Measurements from ENCODE around the gene RAB17.

Gene RAB17

DNA sequence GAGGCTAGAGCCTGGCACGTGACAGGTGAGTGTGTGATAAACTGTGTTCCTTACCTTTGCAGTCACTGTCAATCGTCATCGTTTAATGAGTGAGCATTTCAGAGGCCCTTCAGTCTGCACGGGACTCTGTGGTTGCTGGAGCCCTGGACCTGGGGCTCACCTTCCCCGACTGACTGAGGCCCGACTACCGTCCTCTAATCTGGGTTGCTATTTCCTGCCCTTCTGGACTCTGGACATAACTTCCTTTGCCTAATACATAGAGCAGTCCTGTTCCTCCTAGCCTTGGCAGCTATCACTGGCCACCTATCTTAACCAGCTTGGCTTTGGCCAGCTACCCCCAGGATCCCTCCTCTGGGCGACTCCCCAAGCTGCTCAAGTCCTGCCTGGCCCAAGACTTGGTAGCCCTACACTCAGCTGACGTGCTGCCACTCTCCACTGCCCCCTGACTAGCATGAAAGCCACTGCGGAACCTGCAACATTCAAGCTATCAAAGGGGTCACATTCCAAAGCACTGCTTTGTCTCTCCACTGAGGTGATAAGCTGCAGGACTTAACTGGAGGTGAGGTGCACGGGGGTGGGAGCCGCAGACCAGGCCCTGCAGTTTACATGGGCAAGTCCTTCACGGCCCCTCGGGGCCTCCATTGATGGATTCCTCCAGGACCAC is 11.1 kb upstream of the RAB17 start:
- H3K4me2 ChIP-seq (ENCODE audit: low read length), result no peak overlapping the region
- no peaks in the 10 kb centered on the region for H3K9me3 ChIP-seq (ENCODE audit: control insufficient read depth, low read length)
- no peaks in the 10 kb centered on the region for H3K27me3 ChIP-seq (ENCODE audit: control insufficient read depth, insufficient read depth, low read length)
- H3K4me3 ChIP-seq (ENCODE audit: low read depth, low read length), result no peak overlapping the region
- H3K79me2 ChIP-seq, result no peaks in the 10 kb centered on the region
- H3K4me1 ChIP-seq, result peaks cover 11% of the 10 kb centered on the region
- H3K36me3 ChIP-seq (ENCODE audit: control insufficient read depth, insufficient read depth, low read length), result no peaks in the 10 kb centered on the region
- no peak overlapping the region for H3K9ac ChIP-seq
- H3K27ac ChIP-seq, result no peak overlapping the region
- TF ChIP-seq, protein P1, sequence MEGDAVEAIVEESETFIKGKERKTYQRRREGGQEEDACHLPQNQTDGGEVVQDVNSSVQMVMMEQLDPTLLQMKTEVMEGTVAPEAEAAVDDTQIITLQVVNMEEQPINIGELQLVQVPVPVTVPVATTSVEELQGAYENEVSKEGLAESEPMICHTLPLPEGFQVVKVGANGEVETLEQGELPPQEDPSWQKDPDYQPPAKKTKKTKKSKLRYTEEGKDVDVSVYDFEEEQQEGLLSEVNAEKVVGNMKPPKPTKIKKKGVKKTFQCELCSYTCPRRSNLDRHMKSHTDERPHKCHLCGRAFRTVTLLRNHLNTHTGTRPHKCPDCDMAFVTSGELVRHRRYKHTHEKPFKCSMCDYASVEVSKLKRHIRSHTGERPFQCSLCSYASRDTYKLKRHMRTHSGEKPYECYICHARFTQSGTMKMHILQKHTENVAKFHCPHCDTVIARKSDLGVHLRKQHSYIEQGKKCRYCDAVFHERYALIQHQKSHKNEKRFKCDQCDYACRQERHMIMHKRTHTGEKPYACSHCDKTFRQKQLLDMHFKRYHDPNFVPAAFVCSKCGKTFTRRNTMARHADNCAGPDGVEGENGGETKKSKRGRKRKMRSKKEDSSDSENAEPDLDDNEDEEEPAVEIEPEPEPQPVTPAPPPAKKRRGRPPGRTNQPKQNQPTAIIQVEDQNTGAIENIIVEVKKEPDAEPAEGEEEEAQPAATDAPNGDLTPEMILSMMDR (IDR thresholded peaks at IDR 0.05), result no peak
- H2AFZ ChIP-seq, result no peak overlapping the region

DNA sequence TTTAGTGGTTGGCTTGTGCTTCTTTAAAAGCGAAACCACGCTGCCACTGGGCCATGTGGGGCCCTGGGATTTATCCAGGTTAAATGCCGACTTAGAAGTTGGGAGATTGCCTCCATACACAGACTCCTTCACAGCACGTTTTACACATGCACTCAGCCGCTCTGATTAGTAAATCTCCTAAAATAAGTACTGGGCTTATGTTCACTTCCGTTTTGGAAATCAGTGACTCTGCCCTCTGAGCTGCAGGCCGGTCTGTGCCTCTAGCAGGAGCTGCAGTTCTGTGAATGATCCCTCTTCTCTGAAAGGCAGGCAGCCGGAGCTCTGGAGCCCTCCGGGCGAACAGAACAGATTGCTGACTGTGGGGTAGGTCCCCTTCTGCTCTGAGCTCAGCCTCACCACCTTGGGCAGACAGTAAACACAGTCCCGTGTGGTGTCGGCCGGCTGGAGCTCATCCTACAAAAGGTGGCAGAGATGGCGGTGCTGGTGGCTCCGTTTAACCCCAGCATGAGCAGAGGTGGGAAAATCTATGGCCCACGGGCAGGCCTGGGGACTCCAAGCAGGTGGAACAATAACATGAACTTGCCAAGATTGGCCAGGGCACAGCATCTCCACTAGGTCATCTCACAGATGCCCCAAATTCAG is 9.8 kb upstream of the RAB17 start:
- Histone ChIP-seq H2AFZ (peak overlapping the region; percentile 82), H3K4me2 (ENCODE audit: low read length) (peak overlapping the region; percentile 27), H3K36me3 (ENCODE audit: control insufficient read depth, insufficient read depth, low read length) (no peaks in the 10 kb centered on the region), H3K79me2 (no peaks in the 10 kb centered on the region), H3K9me3 (ENCODE audit: control insufficient read depth, low read length) (no peaks in the 10 kb centered on the region), H3K9ac (peak overlapping the region; percentile 22), H3K27ac (peak overlapping the region; percentile 36), H3K4me1 (peaks cover 13% of the 10 kb centered on the region), H3K4me3 (ENCODE audit: low read depth, low read length) (no peak overlapping the region), H3K27me3 (ENCODE audit: control insufficient read depth, insufficient read depth, low read length) (no peaks in the 10 kb centered on the region)
- TF ChIP-seq, protein P1 (IDR thresholded peaks at IDR 0.05), result peak; percentile 27

DNA sequence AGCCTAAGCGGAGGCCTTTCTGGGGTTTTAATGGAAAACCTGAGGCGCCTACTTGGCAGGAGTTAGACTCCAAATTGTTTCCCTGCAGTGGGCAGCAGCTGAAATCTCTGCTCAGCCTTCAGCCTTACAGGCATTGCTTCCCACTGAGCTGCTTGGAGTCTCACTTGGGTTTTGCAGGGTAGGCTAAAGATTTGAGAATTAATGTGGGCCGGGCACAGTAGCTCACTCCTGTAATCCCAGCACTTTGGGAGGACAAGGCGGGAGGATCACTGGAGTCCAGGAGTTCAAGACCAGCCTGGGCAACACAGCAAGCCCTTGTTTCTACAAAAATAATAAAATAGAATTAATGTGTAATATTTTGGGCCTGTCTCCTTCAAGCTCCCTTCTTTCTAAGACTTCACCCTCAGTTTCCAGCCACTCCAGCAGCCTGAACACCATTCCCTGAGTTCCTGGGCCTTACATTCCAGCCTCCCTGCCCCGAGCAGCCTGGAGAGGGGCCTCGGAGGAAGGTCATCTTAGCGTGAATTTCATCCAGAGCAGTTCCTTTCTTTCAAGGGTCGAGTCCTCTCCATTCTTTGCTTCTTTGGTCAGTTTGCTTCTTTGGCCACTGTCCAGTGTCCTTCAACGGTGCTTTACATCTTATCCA is 9.1 kb upstream of the RAB17 start:
- no peaks in the 10 kb centered on the region for H3K27me3 ChIP-seq (ENCODE audit: control insufficient read depth, insufficient read depth, low read length)
- H3K79me2 ChIP-seq, result no peaks in the 10 kb centered on the region
- H3K4me2 ChIP-seq (ENCODE audit: low read length), result peak overlapping the region; percentile 27
- peaks cover 20% of the 10 kb centered on the region for H3K4me1 ChIP-seq
- no peak overlapping the region for H3K9ac ChIP-seq
- TF ChIP-seq, protein P1 (IDR thresholded peaks at IDR 0.05), result no peak
- H3K9me3 ChIP-seq (ENCODE audit: control insufficient read depth, low read length), result no peaks in the 10 kb centered on the region
- no peak overlapping the region for H3K4me3 ChIP-seq (ENCODE audit: low read depth, low read length)
- no peaks in the 10 kb centered on the region for H3K36me3 ChIP-seq (ENCODE audit: control insufficient read depth, insufficient read depth, low read length)
- peak overlapping the region; percentile 82 for H2AFZ ChIP-seq
- peak overlapping the region; percentile 36 for H3K27ac ChIP-seq

DNA sequence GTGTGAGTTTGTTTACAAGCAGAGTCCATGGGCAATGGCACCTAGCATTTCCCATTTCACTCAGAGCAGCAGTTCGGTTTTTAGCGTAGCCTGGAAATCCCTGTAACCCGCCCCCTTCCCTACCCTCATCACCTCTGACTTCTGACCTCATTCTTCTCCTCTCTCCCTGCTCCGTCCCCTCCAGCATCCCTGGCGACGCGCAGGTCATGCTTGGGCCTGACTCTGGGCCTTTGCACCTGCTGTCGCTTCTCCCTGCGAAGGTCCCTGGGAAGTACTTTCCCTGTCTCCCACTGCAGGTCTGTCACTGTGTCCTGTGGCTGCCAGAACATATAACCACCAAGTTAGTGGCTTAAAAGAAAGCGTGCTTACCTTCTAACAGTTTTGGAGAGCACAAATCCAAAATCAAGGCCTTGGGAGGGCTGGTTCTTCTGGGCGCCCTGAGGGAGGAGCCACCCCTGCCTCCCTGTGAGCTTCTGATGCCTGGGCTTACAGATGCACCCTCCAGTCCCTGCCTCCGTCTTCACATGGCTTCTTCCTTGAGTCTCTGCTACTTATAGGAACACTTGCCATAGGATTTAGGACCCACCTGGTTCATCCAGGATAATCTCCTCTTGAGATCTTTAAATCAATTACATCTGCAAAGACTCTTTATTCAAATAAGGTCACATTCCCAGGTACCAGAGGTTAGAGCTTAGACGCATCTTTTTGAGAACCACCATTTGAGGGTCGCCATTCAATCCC is 8.1 kb upstream of the RAB17 start:
- H3K9ac ChIP-seq, result no peak overlapping the region
- H3K4me2 ChIP-seq (ENCODE audit: low read length), result no peak overlapping the region
- H3K4me3 ChIP-seq (ENCODE audit: low read depth, low read length), result no peak overlapping the region
- H2AFZ ChIP-seq, result no peak overlapping the region
- no peaks in the 10 kb centered on the region for H3K79me2 ChIP-seq
- H3K4me1 ChIP-seq, result peaks cover 28% of the 10 kb centered on the region
- TF ChIP-seq, protein P1 (IDR thresholded peaks at IDR 0.05), result no peak
- H3K9me3 ChIP-seq (ENCODE audit: control insufficient read depth, low read length), result no peaks in the 10 kb centered on the region
- no peaks in the 10 kb centered on the region for H3K36me3 ChIP-seq (ENCODE audit: control insufficient read depth, insufficient read depth, low read length)
- H3K27me3 ChIP-seq (ENCODE audit: control insufficient read depth, insufficient read depth, low read length), result no peaks in the 10 kb centered on the region
- no peak overlapping the region for H3K27ac ChIP-seq

Data from parathyroid adenoma (tissue), 2 donors.